HL-60 (cell line): ENCODE data around the gene PSMC3.
A peak's percentile ranks its signal among the peaks of the same experiment; 100 is the strongest.

Experiments
- DNase-seq, 2 experiments: peaks; one replicate each; pipeline ENCODE4 v3.0.0-alpha.2; 2010 to 2020; ENCODE audit warnings: low read depth in 1 of 2, low spot score in 1 of 2
- H3K27ac ChIP-seq: fragments of 250-450 bp; sonication (Bioruptor Pico); replicated peaks from 2 replicates; pipeline ENCODE4 v1.5.1; 2020; ENCODE audit warnings: mild to moderate bottlenecking, moderate library complexity
- H3K27me3 ChIP-seq: fragments of 250-450 bp; sonication (Bioruptor Pico); 2 replicates; pipeline ENCODE4 v1.5.1; 2021; ENCODE audit warnings: mild to moderate bottlenecking, moderate library complexity; ENCODE audit not compliant: insufficient read depth, poor library complexity, severe bottlenecking
- H3K4me3 ChIP-seq: replicated peaks from 2 replicates; pipeline ENCODE4 v1.5.1; 2011; ENCODE audit warnings: mild to moderate bottlenecking, control low read depth, low read length; ENCODE audit not compliant: insufficient read depth
- GABPA ChIP-seq: IDR thresholded peaks from 2 replicates; pipeline ENCODE4 v1.6.1; 2012; ENCODE audit warnings: low read depth
- POLR2AphosphoS5 ChIP-seq: IDR thresholded peaks from 2 replicates; pipeline ENCODE4 v1.6.1; 2012; ENCODE audit warnings: low read depth
- SPI1 ChIP-seq: IDR thresholded peaks from 2 replicates; pipeline ENCODE4 v1.6.1; 2012; ENCODE audit warnings: low read depth, mild to moderate bottlenecking, borderline replicate concordance
- TF ChIP-seq, protein P1 (sequence below): IDR thresholded peaks from 2 replicates; pipeline ENCODE4 v1.6.1; 2012; ENCODE audit warnings: low read depth; ENCODE audit not compliant: insufficient replicate concordance
- TF ChIP-seq, protein P2 (sequence below): IDR thresholded peaks from one replicate; pipeline ENCODE4 v1.5.1; 2011; ENCODE audit warnings: low read length, control low read depth, inconsistent platforms; ENCODE audit not compliant: insufficient read depth

The PSMC3 gene

DNA sequence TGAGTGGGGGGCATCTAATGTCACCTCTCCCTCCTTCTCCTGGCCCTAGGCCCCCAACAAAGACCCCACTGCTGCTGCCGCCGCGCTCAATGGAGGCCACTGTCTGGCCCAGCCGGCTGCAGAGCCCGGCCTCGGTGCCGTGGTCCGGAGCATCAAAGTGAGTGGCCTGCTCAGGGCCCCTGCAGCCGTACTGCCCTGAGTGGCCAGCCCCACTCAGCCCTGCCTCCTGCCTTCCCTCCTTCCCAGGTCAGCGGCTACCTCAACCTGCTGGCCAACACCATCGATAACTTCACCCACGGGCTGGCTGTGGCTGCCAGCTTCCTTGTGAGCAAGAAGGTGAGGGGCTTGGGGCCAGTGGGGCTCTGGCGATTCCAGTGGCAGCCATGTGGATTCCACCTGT lies 12.9 kb downstream of the PSMC3 start:
- no peaks in the 10 kb centered on the region for H3K27me3 ChIP-seq
- TF ChIP-seq POLR2AphosphoS5 (no peak), GABPA (no peak), SPI1 (no peak)
- TF ChIP-seq, protein P1, sequence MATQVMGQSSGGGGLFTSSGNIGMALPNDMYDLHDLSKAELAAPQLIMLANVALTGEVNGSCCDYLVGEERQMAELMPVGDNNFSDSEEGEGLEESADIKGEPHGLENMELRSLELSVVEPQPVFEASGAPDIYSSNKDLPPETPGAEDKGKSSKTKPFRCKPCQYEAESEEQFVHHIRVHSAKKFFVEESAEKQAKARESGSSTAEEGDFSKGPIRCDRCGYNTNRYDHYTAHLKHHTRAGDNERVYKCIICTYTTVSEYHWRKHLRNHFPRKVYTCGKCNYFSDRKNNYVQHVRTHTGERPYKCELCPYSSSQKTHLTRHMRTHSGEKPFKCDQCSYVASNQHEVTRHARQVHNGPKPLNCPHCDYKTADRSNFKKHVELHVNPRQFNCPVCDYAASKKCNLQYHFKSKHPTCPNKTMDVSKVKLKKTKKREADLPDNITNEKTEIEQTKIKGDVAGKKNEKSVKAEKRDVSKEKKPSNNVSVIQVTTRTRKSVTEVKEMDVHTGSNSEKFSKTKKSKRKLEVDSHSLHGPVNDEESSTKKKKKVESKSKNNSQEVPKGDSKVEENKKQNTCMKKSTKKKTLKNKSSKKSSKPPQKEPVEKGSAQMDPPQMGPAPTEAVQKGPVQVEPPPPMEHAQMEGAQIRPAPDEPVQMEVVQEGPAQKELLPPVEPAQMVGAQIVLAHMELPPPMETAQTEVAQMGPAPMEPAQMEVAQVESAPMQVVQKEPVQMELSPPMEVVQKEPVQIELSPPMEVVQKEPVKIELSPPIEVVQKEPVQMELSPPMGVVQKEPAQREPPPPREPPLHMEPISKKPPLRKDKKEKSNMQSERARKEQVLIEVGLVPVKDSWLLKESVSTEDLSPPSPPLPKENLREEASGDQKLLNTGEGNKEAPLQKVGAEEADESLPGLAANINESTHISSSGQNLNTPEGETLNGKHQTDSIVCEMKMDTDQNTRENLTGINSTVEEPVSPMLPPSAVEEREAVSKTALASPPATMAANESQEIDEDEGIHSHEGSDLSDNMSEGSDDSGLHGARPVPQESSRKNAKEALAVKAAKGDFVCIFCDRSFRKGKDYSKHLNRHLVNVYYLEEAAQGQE: no peak
- TF ChIP-seq, protein P2, sequence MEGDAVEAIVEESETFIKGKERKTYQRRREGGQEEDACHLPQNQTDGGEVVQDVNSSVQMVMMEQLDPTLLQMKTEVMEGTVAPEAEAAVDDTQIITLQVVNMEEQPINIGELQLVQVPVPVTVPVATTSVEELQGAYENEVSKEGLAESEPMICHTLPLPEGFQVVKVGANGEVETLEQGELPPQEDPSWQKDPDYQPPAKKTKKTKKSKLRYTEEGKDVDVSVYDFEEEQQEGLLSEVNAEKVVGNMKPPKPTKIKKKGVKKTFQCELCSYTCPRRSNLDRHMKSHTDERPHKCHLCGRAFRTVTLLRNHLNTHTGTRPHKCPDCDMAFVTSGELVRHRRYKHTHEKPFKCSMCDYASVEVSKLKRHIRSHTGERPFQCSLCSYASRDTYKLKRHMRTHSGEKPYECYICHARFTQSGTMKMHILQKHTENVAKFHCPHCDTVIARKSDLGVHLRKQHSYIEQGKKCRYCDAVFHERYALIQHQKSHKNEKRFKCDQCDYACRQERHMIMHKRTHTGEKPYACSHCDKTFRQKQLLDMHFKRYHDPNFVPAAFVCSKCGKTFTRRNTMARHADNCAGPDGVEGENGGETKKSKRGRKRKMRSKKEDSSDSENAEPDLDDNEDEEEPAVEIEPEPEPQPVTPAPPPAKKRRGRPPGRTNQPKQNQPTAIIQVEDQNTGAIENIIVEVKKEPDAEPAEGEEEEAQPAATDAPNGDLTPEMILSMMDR: no peak
- no peak overlapping the region for H3K27ac ChIP-seq
- no peak overlapping the region for H3K4me3 ChIP-seq
- no peak for DNase-seq

DNA sequence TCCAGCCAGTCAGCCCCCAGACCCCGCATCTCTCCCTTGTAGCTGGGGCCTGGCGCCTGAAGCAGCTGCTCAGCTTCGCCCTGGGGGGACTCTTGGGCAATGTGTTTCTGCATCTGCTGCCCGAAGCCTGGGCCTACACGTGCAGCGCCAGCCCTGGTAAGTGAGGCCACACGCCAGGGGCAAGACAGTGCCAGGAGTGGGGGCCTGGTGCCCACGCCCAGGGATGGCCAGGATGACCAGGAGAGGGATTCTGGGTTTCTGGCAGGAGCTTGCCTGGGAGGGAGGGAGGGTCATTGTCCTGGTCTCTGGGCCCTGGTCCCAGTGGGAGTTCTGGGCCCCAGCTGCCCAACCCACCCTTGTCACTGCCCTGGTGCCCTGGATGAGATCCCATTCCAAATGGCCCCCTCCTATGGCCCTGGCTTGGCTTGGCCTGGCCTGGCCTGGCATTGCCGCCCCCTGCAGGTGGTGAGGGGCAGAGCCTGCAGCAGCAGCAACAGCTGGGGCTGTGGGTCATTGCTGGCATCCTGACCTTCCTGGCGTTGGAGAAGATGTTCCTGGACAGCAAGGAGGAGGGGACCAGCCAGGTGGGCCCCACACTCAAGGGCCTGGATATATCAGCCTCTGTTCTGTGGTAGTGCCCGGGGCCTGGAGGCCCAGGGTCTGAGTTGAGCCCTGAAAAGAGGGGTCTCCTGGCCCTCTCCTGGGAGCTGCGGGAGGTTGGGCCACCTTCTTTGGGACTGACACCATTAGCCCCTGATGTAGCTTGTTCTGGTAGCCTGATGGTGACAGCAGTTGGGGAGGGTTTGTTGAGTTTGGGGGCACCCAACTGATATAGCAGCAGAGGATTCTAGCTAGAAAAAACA lies 14.1 kb downstream of the PSMC3 start:
- peak in 1 of 2 experiments; percentile 65 for DNase-seq

DNA sequence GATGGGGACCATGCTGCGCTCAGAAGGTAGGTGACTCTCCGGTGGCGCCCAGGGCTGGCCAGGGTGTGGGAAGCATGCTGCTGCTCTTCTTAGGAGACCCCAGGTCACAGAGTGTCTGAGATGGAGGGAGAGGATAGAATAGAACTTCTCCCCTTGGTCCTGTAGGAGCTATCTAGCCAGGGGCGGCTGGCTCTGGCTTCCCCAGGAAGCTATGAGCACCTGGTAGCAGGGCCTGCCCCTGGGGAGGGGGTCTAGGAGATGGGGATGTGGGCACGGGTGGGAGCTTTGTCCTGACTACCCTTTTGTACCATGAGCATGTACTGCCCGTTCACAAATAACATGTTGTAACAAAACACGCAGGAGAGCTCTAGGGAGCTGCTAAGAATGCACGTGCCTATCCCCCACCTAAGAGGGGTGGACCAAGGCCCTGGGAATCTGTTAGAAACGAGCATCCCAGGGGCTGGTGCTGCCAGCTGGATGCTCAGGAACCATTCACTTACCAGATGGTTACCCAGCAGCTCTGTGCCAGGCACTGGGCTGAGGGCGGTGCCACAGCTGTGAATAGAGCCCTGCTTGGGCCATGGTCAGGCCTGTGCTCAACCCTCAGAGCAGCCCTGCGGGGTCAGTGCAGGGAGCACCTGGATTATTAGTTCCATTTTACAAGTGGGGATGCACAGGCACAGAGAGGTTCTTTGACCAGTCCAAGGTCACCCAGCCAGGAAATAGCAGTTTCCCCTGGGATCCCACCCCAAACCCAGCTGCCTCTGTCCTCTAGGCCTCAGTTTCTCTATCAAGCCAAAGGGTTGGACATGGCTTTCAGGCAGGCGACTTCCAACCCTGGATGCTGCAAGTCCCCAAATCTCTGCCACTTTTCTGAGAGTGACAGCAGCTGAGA lies 15.6 kb downstream of the PSMC3 start:
- no peak overlapping the region for H3K4me3 ChIP-seq
- no peak for DNase-seq

More for the DNA sequence above, 14.1 kb downstream of the PSMC3 start:
- Histone ChIP-seq H3K4me3 (no peak overlapping the region), H3K27ac (no peak overlapping the region), H3K27me3 (no peaks in the 10 kb centered on the region)
- TF ChIP-seq, protein P1: no peak
- TF ChIP-seq GABPA: no peak
- no peak for TF ChIP-seq POLR2AphosphoS5
- TF ChIP-seq, protein P2: peak; percentile 91

More for the DNA sequence above, 15.6 kb downstream of the PSMC3 start:
- H3K27ac ChIP-seq: no peak overlapping the region
- no peaks in the 10 kb centered on the region for H3K27me3 ChIP-seq
- TF ChIP-seq, protein P2: no peak
- TF ChIP-seq SPI1 (no peak), GABPA (no peak), POLR2AphosphoS5 (no peak)
- TF ChIP-seq, protein P1: no peak
